PC-9 (cell line): ENCODE data around the gene ANXA2. TPM values are rescaled to one million over a fixed set of nuclear protein-coding genes. Genes with fewer than 3 reads are reported as not detected.

ENCODE experiments used
- BruUV-seq: library from RNA; stranded (reverse); fragments of 400-500 nt; replicated peaks from 2 replicates; lab custom pipeline; 2021; lab: Mats Ljungman, UMichigan
- CTCF ChIA-PET: fragments of 300-600 bp; sonication (Branson Sonifier 250); formaldehyde crosslinking; loops from one replicate; lab custom pipeline; 2022; ENCODE audit warnings: antibody characterized with exemption; lab: Charles Lee
- POLR2A ChIA-PET: fragments of 300-600 bp; sonication (Branson Sonifier 250); formaldehyde crosslinking; loops from one replicate; lab custom pipeline; 2022; ENCODE audit warnings: antibody characterized with exemption; ENCODE audit not compliant: unreplicated experiment; lab: Charles Lee
- DNase-seq, 2 experiments: peaks; one replicate each; pipeline versions ENCODE4 v3.0.0 to v3.0.0-alpha.2; 2015 to 2022; ENCODE audit warnings: mixed read lengths in 1 of 2
- H2AFZ ChIP-seq: fragments of 200-600 bp; sonication (generic); 2 replicates; pipeline ENCODE4 v1.8.1; 2017; ENCODE audit warnings: antibody characterized with exemption
- H3F3A ChIP-seq: fragments of 200-600 bp; sonication (generic); 2 replicates; pipeline ENCODE4 v1.8.1; 2017; ENCODE audit warnings: antibody characterized with exemption, mild to moderate bottlenecking, low read depth; ENCODE audit not compliant: insufficient read depth
- H3K27ac ChIP-seq: fragments of 200-600 bp; sonication (generic); 2 replicates; pipeline ENCODE4 v1.6.1; 2016; ENCODE audit warnings: mixed run types
- H3K27me3 ChIP-seq: fragments of 200-600 bp; sonication (generic); 2 replicates; pipeline ENCODE4 v1.6.1; 2016; ENCODE audit warnings: low read depth, mixed run types; ENCODE audit not compliant: insufficient read depth
- H3K36me3 ChIP-seq: fragments of 200-600 bp; sonication (generic); 2 replicates; pipeline ENCODE4 v1.6.1; 2016; ENCODE audit warnings: low read depth, mixed run types
- H3K4me1 ChIP-seq: fragments of 200-600 bp; sonication (generic); replicated peaks from 2 replicates; pipeline ENCODE4 v1.6.1; 2016; ENCODE audit warnings: mixed run types; ENCODE audit not compliant: insufficient read depth
- H3K4me2 ChIP-seq: fragments of 200-600 bp; sonication (generic); 2 replicates; pipeline ENCODE4 v1.6.1; 2017; ENCODE audit warnings: mixed run types
- H3K4me3 ChIP-seq: fragments of 200-600 bp; sonication (generic); 2 replicates; pipeline ENCODE4 v1.6.1; 2016; ENCODE audit warnings: mixed run types
- H3K79me2 ChIP-seq: fragments of 200-600 bp; sonication (generic); 2 replicates; pipeline ENCODE4 v1.6.1; 2017; ENCODE audit warnings: low read depth, mixed run types
- H3K9me2 ChIP-seq: fragments of 200-600 bp; sonication (generic); 2 replicates; pipeline ENCODE4 v1.8.1; 2017; ENCODE audit warnings: mild to moderate bottlenecking; ENCODE audit not compliant: insufficient read depth
- H3K9me3 ChIP-seq: fragments of 200-600 bp; sonication (generic); 2 replicates; pipeline ENCODE4 v1.8.1; 2016; ENCODE audit warnings: low read depth; ENCODE audit not compliant: insufficient read depth
- H4K20me1 ChIP-seq: fragments of 200-600 bp; sonication (generic); 2 replicates; pipeline ENCODE4 v1.8.1; 2017; ENCODE audit not compliant: insufficient read depth
- CTCF ChIP-seq: fragments of 200-600 bp; sonication (generic); conservative IDR thresholded peaks from 2 replicates; pipeline ENCODE4 v1.6.1; 2017; ENCODE audit warnings: mixed run types, antibody characterized with exemption, mild to moderate bottlenecking, moderate library complexity
- EZH2 ChIP-seq: fragments of 200-600 bp; sonication (generic); IDR thresholded peaks from 2 replicates; pipeline ENCODE4 v1.8.0; 2017; ENCODE audit warnings: antibody characterized with exemption, low read depth
- intact Hi-C: fragments of 100-400 bp; cut with micrococcal nuclease; formaldehyde crosslinking; loops from one replicate; pipeline ENCODE4 v1.10.0; 2022; ENCODE audit not compliant: unreplicated experiment
- total RNA-seq: library from RNA; stranded (reverse); gene quantifications from 2 replicates; pipeline ENCODE4 v1.2.3, GENCODE V29; 2021

Gene ANXA2
- total RNA-seq, 1 experiment from 2014 or later: 1,720 TPM

GRCh38 chr15:60301024-60301423 lies 96.8 kb downstream of the ANXA2 start:
- no peaks in the 10 kb centered on the region for H3K9me2 ChIP-seq
- no peaks in the 10 kb centered on the region for H3F3A ChIP-seq
- BruUV-seq: no TSS peak
- no peak overlapping the region for H2AFZ ChIP-seq
- no peak overlapping the region for H3K4me2 ChIP-seq
- no peaks in the 10 kb centered on the region for H3K9me3 ChIP-seq
- TF ChIP-seq EZH2: no peak
- no peak for TF ChIP-seq CTCF
- H3K79me2 ChIP-seq: no peaks in the 10 kb centered on the region
- no peaks in the 10 kb centered on the region for H3K27me3 ChIP-seq
- POLR2A ChIA-PET: no interaction called here
- H3K4me3 ChIP-seq: no peak overlapping the region
- no peaks in the 10 kb centered on the region for H3K4me1 ChIP-seq
- H3K36me3 ChIP-seq: no peaks in the 10 kb centered on the region
- no peaks in the 10 kb centered on the region for H4K20me1 ChIP-seq
- no peak for DNase-seq
- intact Hi-C loops: no loop called here
- no peak overlapping the region for H3K27ac ChIP-seq
- CTCF ChIA-PET: no interaction called here

- Histone ChIP-seq H3K4me1 (no peaks in the 10 kb centered on the region), H3K4me3 (no peak overlapping the region), H3K27ac (no peak overlapping the region), H3K4me2 (no peak overlapping the region), H3K36me3 (no peaks in the 10 kb centered on the region), H4K20me1 (no peaks in the 10 kb centered on the region), H3K79me2 (no peaks in the 10 kb centered on the region), H3F3A (no peaks in the 10 kb centered on the region), H3K9me2 (no peaks in the 10 kb centered on the region), H3K27me3 (no peaks in the 10 kb centered on the region), H2AFZ (no peak overlapping the region), H3K9me3 (no peaks in the 10 kb centered on the region)
- ChIA-PET POLR2A (interaction anchor here (0.7 kb wide), 1 partner anchor 547 kb away, joined by 9 read pairs; no protein-coding TSS in a partner anchor), CTCF (no interaction called here)
- intact Hi-C loops: no loop called here
- no peak for TF ChIP-seq CTCF
- BruUV-seq: no TSS peak
- no peak for DNase-seq
Observed at GRCh38 chr15:60299452-60300047, 98.2 kb downstream of the ANXA2 start.

Other genes with a start within 250 kb of the ANXA2 start
- 64.1 and 67.5 TPM in 2 replicates for gene ICE2, start 81.2 kb upstream of the ANXA2 start, total RNA-seq